Memory B cell (primary cell): ENCODE measurements around the gene LRMDA.

Source experiments
- ATAC-seq: fragments of 150-1000 bp; cut with Tn5 transposase; 2 replicates; pipeline ENCODE4 v1.10.0; 2021; ENCODE audit warnings: low read depth, mild to moderate bottlenecking, moderate library complexity
- DNase-seq, 2 donors: peaks; one replicate each; pipeline ENCODE4 v3.0.0; 2022; ENCODE audit warnings: low spot score in 2 of 2
- H3K27ac Mint-ChIP-seq: one replicate; pipeline ENCODE4 v1.8.0; 2022; ENCODE audit warnings: mild to moderate bottlenecking, moderate library complexity, mixed read lengths
- H3K27me3 Mint-ChIP-seq: one replicate; pipeline ENCODE4 v1.8.0; 2022; ENCODE audit warnings: mixed read lengths
- H3K36me3 Mint-ChIP-seq: one replicate; pipeline ENCODE4 v1.8.0; 2022; ENCODE audit warnings: mild to moderate bottlenecking, mixed read lengths
- H3K4me1 Mint-ChIP-seq: one replicate; pipeline ENCODE4 v1.8.0; 2022; ENCODE audit warnings: mixed read lengths
- H3K4me3 Mint-ChIP-seq: one replicate; pipeline ENCODE4 v1.8.0; 2022; ENCODE audit warnings: mild to moderate bottlenecking, moderate library complexity, mixed read lengths
- H3K9me3 Mint-ChIP-seq: one replicate; pipeline ENCODE4 v1.8.0; 2022; ENCODE audit warnings: mixed read lengths

Gene LRMDA

DNA sequence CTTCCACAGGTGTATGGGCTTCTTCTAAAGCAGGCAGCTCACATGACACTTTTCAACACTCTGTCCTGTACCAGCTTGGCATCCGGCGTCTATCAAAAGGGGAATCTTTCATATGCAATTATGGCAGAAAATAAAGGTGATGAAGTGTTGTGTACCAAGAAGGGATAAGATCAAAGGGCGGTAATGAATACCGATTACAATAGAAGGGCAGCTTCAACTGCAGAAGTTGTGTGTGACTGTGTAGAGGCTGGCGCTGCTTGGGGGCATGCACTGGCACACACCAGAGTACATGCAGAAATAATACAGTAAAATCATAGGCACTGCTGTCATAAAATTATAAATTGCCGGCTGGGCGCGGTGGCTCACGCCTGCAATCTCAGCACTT, 744.7 kb downstream of the LRMDA start:
- no peaks in the 10 kb centered on the region for H3K36me3 Mint-ChIP-seq
- DNase-seq (no peak), ATAC-seq (no peak)
- no peaks in the 10 kb centered on the region for H3K4me1 Mint-ChIP-seq
- peaks cover 6% of the 10 kb centered on the region for H3K9me3 Mint-ChIP-seq
- no peak overlapping the region for H3K4me3 Mint-ChIP-seq
- no peaks in the 10 kb centered on the region for H3K27me3 Mint-ChIP-seq
- H3K27ac Mint-ChIP-seq: no peak overlapping the region

DNA sequence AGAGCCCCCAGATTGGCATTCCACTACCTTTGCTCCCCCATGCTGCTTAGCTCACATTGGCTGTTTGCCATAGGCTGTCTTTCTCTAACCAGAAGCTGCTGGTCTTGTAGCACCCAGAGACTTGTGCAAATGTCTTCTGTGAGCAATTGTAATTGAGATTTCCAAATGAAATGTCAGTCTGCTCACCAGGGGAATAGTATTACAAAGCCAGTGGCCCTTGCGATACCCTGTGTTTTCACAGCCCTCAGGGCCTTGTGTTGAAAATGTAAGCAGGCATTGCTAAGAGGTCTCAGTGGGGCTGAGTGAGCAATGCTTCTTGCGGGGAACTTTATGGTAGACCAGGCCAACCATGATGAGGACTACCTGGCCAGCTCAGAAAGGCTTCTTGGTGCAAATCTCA, 746.5 kb downstream of the LRMDA start:
- no peaks in the 10 kb centered on the region for H3K4me1 Mint-ChIP-seq
- no peak for DNase-seq
- ATAC-seq: no peak
- no peaks in the 10 kb centered on the region for H3K36me3 Mint-ChIP-seq
- no peak overlapping the region for H3K4me3 Mint-ChIP-seq
- H3K27ac Mint-ChIP-seq: no peak overlapping the region
- H3K9me3 Mint-ChIP-seq: peaks cover 2% of the 10 kb centered on the region
- no peaks in the 10 kb centered on the region for H3K27me3 Mint-ChIP-seq

DNA sequence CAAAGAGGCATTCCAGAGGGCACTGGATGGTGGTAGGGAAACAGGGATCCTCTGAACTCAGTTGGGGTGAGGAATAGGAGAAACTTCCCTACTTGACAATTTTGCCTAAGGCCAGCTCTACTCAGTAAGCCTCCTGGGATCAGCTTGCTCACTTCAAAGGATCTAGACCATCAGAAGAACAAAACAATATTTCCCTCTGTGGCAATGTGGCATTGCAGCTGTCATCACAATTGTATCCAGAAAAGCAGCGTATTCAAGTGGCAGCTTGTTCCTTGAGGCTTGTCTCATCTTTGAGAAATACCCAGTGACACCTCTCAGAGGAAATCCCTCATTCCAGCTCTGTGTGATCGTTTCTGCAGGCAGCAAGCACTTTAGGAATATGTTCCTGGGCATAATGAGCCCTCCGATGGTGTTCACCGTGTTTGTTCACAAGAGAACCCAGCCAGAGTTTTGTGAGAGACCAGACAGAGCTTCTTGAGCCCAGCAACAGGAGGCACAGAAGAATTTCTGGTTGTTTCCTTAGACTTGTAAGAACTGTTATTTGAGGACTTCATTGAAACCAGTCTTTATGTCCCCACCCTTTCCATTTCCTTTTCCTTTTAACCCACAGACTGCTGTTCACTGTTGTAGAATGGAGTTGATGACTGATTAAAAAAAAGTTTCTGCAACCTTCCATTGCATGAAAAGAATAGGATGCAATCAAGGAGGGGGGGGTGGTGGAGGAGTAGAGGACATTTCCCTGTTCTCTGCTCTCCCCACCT, 747.3 kb downstream of the LRMDA start:
- DNase-seq: no peak
- ATAC-seq: no peak
- no peak overlapping the region for H3K4me3 Mint-ChIP-seq
- no peaks in the 10 kb centered on the region for H3K27me3 Mint-ChIP-seq
- no peaks in the 10 kb centered on the region for H3K36me3 Mint-ChIP-seq
- no peaks in the 10 kb centered on the region for H3K4me1 Mint-ChIP-seq
- no peak overlapping the region for H3K27ac Mint-ChIP-seq
- peaks cover 2% of the 10 kb centered on the region for H3K9me3 Mint-ChIP-seq

DNA sequence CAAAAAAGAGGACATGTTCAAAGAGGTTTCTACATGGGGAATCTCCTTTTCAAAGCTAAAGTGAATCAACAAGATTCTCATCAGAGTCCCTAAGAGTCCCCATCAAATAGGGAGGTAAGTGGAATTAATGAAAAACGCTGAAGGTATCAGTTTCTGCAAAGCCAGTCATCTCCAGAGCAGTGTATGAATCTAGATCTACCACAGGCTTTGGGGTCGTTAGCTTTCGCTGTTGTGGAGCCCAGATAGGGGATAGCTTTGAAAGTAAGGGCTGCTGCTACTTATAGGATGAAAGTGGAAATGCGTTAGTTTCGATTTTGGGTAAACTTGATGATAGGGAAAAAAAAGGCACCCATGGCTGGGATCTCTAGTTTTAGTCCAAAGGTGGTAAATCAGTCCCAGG, 748.4 kb downstream of the LRMDA start:
- DNase-seq: no peak
- Mint-ChIP-seq H3K36me3 (no peaks in the 10 kb centered on the region), H3K4me1 (no peaks in the 10 kb centered on the region), H3K9me3 (peaks cover 2% of the 10 kb centered on the region), H3K27ac (no peak overlapping the region), H3K27me3 (no peaks in the 10 kb centered on the region), H3K4me3 (no peak overlapping the region)
- ATAC-seq: no peak

DNA sequence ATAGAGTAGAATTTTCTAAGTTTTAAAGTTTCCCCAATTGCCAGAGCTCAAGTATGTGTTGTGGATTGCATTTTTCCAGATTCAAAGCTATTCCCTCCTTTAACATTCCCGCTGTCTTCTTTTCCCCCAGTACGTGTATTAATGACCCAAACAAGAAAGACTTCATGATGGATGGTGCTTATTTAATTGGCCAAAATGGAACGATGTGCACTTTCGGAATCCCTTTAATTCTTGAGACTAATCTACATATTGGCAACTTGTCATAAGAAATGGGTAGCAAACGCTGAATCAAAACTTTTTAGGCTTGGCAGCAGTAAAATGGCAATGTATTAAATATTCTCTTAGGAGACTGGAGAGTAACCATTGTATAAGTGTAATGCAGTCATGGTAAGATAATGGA, 753.2 kb downstream of the LRMDA start:
- DNase-seq (no peak), ATAC-seq (no peak)
- Mint-ChIP-seq H3K4me3 (no peak overlapping the region), H3K36me3 (no peaks in the 10 kb centered on the region), H3K27me3 (no peaks in the 10 kb centered on the region), H3K4me1 (no peaks in the 10 kb centered on the region), H3K27ac (no peak overlapping the region), H3K9me3 (no peaks in the 10 kb centered on the region)

DNA sequence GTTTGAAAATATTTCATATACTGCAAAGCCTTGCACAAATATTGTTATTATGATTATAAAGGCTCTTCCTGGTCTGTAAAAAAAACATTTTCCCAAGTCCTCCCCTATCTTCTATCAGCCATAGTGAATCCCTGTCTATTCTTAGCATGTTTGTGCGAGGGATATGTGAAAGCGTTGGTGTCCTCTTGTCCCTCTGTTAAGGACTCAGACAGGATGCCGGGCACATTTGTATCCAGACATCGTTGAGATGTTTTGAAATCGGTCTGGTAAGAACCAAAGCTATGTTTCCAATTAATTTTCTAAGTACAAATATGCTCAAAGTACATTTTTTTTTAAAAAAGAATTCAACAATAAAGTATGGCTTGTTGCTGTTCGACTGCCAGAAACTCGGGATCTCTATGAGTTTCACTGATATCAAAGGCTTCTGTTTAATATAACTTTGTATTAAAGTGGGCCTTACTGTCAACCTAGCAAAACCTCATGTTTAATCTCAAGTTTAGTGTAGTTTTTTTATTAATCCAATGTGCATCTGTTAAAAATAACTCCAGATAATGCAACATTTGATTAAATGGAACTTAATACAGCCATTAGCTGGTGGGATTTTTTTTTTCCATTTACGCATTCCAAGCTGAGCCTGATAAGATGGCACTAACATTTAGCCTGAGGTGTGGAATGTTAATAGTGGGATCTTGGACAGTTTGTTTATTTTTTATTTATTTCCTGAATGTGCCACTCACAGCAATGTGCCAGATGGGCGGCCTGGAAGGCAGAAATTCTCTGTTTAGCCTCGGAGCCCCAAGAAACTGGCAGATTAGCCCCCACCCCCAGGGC, 754.3 kb downstream of the LRMDA start:
- ATAC-seq (no peak), DNase-seq (no peak)

DNA sequence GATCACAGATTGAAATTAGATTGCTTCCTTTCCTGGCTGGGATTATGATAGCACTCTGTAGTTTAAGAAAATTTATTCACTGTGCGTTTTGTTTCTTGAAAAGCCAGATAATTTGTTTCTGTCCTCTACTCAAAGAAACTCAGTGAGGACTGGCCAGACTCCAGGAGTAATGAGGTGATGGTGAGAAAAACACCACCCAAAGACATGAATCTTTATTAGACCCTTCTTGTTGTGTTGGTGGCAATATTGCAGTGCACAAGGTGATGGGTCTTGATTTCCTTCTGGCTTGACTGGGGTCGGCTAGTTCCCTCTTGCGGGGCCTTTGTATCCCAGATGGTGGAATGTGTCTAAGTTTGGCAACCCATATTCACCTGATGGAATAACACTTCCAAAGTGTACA, 756.8 kb downstream of the LRMDA start:
- DNase-seq: no peak
- no peaks in the 10 kb centered on the region for H3K27me3 Mint-ChIP-seq
- ATAC-seq: no peak
- H3K27ac Mint-ChIP-seq: no peak overlapping the region
- no peaks in the 10 kb centered on the region for H3K4me1 Mint-ChIP-seq
- no peaks in the 10 kb centered on the region for H3K9me3 Mint-ChIP-seq
- no peaks in the 10 kb centered on the region for H3K36me3 Mint-ChIP-seq
- H3K4me3 Mint-ChIP-seq: no peak overlapping the region

More for the DNA sequence above, 754.3 kb downstream of the LRMDA start:
- Mint-ChIP-seq H3K9me3 (no peaks in the 10 kb centered on the region), H3K4me3 (no peak overlapping the region), H3K36me3 (no peaks in the 10 kb centered on the region), H3K4me1 (no peaks in the 10 kb centered on the region), H3K27me3 (no peaks in the 10 kb centered on the region), H3K27ac (no peak overlapping the region)

DNA sequence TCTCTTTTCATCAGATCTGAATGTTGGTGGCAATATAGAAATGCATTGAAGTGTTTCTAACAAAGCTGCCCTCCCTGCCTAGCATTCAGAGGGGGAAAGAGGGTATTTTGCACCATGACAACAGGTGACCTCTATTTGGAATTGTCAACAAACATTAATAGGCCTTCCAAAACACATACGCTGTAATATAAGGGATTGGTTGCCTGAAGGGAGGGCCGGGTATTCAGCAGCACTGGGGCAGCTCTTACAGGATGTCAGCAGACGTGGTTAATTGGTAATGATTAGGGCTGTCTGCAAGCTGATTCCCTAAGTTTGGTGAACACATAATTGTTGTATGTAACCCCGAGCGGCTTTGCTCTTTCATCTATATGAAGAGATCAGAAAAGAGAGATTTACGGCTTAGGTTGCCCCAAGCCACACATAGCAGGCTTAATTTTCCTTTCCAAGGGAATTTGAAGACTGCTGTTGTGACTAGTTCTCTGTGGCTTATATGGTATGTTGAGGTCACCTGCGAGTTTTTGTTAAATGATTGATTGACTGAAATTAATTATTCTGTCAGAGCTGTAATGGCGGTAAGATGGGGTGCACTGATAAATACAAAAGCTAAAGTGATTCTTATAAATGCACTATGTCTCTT, 759.3 kb downstream of the LRMDA start:
- no peak for ATAC-seq
- no peak for DNase-seq

DNA sequence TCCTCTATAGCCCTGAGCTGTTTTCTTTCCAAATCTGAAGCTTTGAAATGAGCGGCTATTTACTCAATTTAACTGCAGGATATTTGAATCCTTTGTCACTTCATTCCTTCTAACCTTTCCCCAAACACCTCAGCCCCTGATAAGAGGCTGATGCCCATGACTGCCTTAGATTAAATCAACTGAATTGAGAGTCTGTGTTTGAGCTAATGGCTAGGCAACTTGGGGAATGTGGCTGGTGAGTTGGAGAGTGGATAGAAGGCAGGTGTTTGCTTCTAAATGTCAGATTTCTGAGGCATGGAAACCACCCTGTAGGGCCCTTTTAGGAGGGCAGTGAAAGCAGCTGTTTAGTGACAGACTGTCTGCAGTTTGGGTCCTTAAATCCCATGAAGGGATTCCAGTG, 759.9 kb downstream of the LRMDA start:
- Mint-ChIP-seq H3K27me3 (no peaks in the 10 kb centered on the region), H3K4me3 (no peak overlapping the region), H3K27ac (no peak overlapping the region), H3K36me3 (no peaks in the 10 kb centered on the region), H3K9me3 (no peaks in the 10 kb centered on the region), H3K4me1 (no peaks in the 10 kb centered on the region)
- DNase-seq (no peak), ATAC-seq (no peak)

More for the DNA sequence above, 759.3 kb downstream of the LRMDA start:
- H3K4me3 Mint-ChIP-seq: no peak overlapping the region
- H3K9me3 Mint-ChIP-seq: no peaks in the 10 kb centered on the region
- H3K36me3 Mint-ChIP-seq: no peaks in the 10 kb centered on the region
- H3K27me3 Mint-ChIP-seq: no peaks in the 10 kb centered on the region
- no peak overlapping the region for H3K27ac Mint-ChIP-seq
- no peaks in the 10 kb centered on the region for H3K4me1 Mint-ChIP-seq

DNA sequence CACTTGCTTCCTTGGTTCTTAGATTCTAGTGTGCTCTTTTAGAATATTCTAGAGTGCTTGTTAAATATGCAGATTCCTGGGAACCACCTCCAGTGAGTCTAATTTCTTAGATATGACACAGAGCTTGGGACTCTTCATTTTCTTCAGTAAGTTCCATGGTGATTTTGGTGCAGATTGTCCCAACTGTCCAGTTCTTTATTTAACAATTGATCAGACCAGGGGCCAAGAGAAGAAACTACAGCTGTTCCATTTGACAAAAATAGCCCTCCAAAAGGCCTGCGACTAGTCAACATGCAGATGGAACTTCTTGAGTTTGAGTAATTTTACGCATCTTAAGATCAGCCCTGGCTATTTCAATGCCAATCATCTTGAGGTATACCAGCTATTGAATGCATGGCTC, 760.7 kb downstream of the LRMDA start:
- H3K9me3 Mint-ChIP-seq: no peaks in the 10 kb centered on the region
- H3K4me3 Mint-ChIP-seq: no peak overlapping the region
- no peaks in the 10 kb centered on the region for H3K36me3 Mint-ChIP-seq
- no peak overlapping the region for H3K27ac Mint-ChIP-seq
- no peak for ATAC-seq
- no peaks in the 10 kb centered on the region for H3K4me1 Mint-ChIP-seq
- no peak for DNase-seq
- no peaks in the 10 kb centered on the region for H3K27me3 Mint-ChIP-seq

DNA sequence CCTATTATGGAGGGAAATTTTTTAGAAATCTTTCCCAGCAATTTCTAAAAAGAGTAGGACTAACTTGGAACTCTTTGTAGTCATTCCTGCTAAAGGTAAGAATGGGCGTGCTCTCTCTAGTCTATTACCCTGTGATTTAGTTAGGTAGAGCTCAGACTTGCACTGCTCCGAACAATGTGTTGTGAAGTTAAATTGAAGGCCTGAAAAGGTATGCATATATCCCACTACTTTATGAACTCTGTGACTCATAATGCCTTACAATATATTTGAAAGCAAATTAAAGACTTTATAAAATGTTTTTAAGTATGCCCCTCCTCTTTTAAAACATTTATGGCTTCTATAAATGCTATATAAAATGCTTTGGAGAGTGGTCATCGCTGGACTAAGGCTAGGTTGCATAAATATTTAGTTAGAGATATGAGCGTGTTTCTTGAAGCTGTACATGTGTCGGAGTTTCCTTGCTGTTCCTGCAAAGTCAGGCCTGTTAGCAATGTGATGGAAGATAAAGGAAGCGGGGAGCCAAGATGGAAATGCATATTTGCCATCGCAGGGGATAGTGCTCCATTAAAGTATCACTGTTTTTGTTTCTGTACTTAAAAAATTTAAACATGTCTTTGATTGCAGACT, 761.4 kb downstream of the LRMDA start:
- H3K27me3 Mint-ChIP-seq: no peaks in the 10 kb centered on the region
- H3K9me3 Mint-ChIP-seq: no peaks in the 10 kb centered on the region
- no peaks in the 10 kb centered on the region for H3K36me3 Mint-ChIP-seq
- H3K4me1 Mint-ChIP-seq: no peaks in the 10 kb centered on the region
- no peak for ATAC-seq
- H3K27ac Mint-ChIP-seq: no peak overlapping the region
- no peak overlapping the region for H3K4me3 Mint-ChIP-seq
- DNase-seq: no peak

DNA sequence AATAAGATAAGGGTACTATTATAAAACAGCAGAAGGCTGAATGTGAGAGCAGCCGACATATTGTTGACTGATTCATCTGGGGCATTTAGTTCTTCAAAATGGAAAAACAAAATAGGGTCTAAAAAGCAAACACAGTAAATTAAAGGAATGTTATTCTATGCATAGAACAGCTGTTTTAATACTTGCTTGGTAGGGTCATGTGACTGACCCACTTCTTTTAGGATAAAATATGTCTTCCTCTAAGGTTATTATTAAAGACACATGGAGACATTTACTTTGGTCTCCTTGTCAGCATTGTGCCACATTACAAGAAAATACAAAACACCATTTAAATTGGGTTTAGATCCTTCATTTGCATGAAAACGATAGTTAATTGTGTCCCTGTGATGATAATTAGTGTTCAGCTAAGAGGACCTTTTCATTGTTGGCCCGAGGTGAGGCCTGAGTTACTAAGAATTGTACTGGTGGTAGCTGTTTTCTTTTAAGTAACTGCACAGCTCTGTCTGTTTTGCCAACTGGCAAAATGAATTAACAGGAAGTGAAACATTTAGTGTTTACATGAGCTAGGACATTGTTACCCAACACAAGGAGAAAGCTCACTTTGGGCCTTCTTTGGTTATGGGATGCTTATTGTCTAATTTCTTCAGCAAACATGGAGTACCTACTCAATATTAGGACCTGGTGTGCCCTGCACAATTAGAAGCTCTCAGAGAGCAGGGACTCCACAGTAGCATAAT, 764.4 kb downstream of the LRMDA start:
- no peaks in the 10 kb centered on the region for H3K4me1 Mint-ChIP-seq
- H3K36me3 Mint-ChIP-seq: no peaks in the 10 kb centered on the region
- no peaks in the 10 kb centered on the region for H3K9me3 Mint-ChIP-seq
- DNase-seq (no peak), ATAC-seq (no peak)
- no peak overlapping the region for H3K4me3 Mint-ChIP-seq
- H3K27ac Mint-ChIP-seq: no peak overlapping the region
- H3K27me3 Mint-ChIP-seq: no peaks in the 10 kb centered on the region

DNA sequence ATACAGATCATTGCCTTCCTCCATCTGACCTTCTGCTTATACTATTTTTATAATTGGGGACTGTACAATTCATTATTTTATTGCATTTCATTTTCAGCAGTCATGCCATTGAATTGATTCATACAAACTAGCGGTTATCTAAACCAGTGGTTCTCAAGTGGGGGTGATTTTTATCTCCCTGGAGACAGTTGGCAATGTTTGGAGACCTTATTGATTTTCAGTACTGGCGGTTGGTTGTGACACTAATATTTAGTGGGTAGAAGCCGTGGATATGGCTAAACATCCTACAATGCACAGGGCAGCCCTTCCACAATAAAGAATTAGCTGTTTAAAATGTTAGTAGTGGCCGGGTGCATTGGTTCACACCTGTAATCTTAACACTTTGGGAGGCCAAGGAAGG, 765.9 kb downstream of the LRMDA start:
- DNase-seq (no peak), ATAC-seq (no peak)
- H3K9me3 Mint-ChIP-seq: no peaks in the 10 kb centered on the region
- no peaks in the 10 kb centered on the region for H3K36me3 Mint-ChIP-seq
- no peak overlapping the region for H3K4me3 Mint-ChIP-seq
- no peak overlapping the region for H3K27ac Mint-ChIP-seq
- H3K27me3 Mint-ChIP-seq: no peaks in the 10 kb centered on the region
- no peaks in the 10 kb centered on the region for H3K4me1 Mint-ChIP-seq
